WTC11 (cell line): ENCODE data around the gene NAV2. TPM values are rescaled to one million over a fixed set of nuclear protein-coding genes. Genes with fewer than 3 reads are reported as not detected.

Source experiments
- ATAC-seq: fragments of 200-7000 bp; cut with Tn5 transposase; 2 replicates; pipeline ENCODE4 v1.10.0; 2021; ENCODE audit warnings: mild to moderate bottlenecking, moderate library complexity
- CTCF ChIA-PET: fragments of 300-600 bp; sonication (Branson Sonifier 250); formaldehyde crosslinking; loops from one replicate; lab custom pipeline; 2021; ENCODE audit warnings: antibody characterized with exemption; lab: Charles Lee
- POLR2A ChIA-PET: fragments of 350-600 bp; sonication (Branson Sonifier 250); formaldehyde crosslinking; loops from one replicate; lab custom pipeline; 2021; ENCODE audit warnings: antibody characterized with exemption; lab: Charles Lee
- DNase-seq: peaks from one replicate; pipeline ENCODE4 v3.0.0; 2021; ENCODE audit warnings: low spot score
- H3K27ac Mint-ChIP-seq: 2 replicates; pipeline ENCODE4 v1.8.0; 2021; ENCODE audit warnings: mixed read lengths
- H3K27me3 Mint-ChIP-seq: 2 replicates; pipeline ENCODE4 v1.8.0; 2021; ENCODE audit warnings: low read depth, mild to moderate bottlenecking, moderate library complexity, mixed read lengths
- H3K36me3 Mint-ChIP-seq: 2 replicates; pipeline ENCODE4 v1.8.0; 2021; ENCODE audit warnings: mixed read lengths
- H3K4me1 Mint-ChIP-seq: 2 replicates; pipeline ENCODE4 v1.8.0; 2022; ENCODE audit warnings: mixed read lengths
- H3K4me3 Mint-ChIP-seq: 2 replicates; pipeline ENCODE4 v1.8.0; 2021; ENCODE audit warnings: mild to moderate bottlenecking, moderate library complexity, mixed read lengths
- H3K9me3 Mint-ChIP-seq: 2 replicates; pipeline ENCODE4 v1.8.0; 2021; ENCODE audit warnings: mixed read lengths
- AR ChIP-seq: fragments of 250-450 bp; sonication (Bioruptor Pico); IDR thresholded peaks from 2 replicates; pipeline ENCODE4 v1.9.0; 2021; ENCODE audit warnings: mild to moderate bottlenecking
- CREB1 ChIP-seq: sonication (generic); formaldehyde crosslinking; IDR thresholded peaks from 2 replicates; pipeline ENCODE4 v1.8.0; 2023; ENCODE audit warnings: mild to moderate bottlenecking, missing genetic modification reagents
- CTCF ChIP-seq: fragments of 200-600 bp; IDR thresholded peaks from 2 replicates; pipeline ENCODE4 v1.8.0; 2022; ENCODE audit warnings: antibody characterized with exemption
- E2F5 ChIP-seq: sonication (generic); formaldehyde crosslinking; IDR thresholded peaks from 2 replicates; pipeline ENCODE4 v1.8.1; 2022; ENCODE audit warnings: mild to moderate bottlenecking, moderate library complexity, missing genetic modification reagents
- ERG ChIP-seq: fragments of 250-450 bp; sonication (Bioruptor Pico); IDR thresholded peaks from 2 replicates; pipeline ENCODE4 v1.8.0; 2021; ENCODE audit warnings: mild to moderate bottlenecking
- GTF2I ChIP-seq: fragments of 250-450 bp; sonication (Bioruptor Pico); conservative IDR thresholded peaks from 2 replicates; pipeline ENCODE4 v1.4.0; 2021; ENCODE audit warnings: mild to moderate bottlenecking
- KAT7 ChIP-seq: sonication (generic); formaldehyde crosslinking; IDR thresholded peaks from 2 replicates; pipeline ENCODE4 v1.8.1; 2023; ENCODE audit warnings: missing genetic modification reagents, mild to moderate bottlenecking, borderline replicate concordance
- PREB ChIP-seq: sonication (generic); formaldehyde crosslinking; IDR thresholded peaks from 2 replicates; pipeline ENCODE4 v1.8.1; 2022; ENCODE audit warnings: mild to moderate bottlenecking, missing genetic modification reagents, moderate library complexity, borderline replicate concordance
- RORB ChIP-seq: fragments of 250-450 bp; sonication (Bioruptor Pico); IDR thresholded peaks from 2 replicates; pipeline ENCODE4 v1.9.0; 2021; ENCODE audit warnings: mild to moderate bottlenecking
- SP1 ChIP-seq: sonication (generic); formaldehyde crosslinking; conservative IDR thresholded peaks from 2 replicates; pipeline ENCODE4 v1.8.1; 2022; ENCODE audit warnings: missing genetic modification reagents
- USF1 ChIP-seq: sonication (generic); formaldehyde crosslinking; IDR thresholded peaks from 2 replicates; pipeline ENCODE4 v1.8.0; 2022; ENCODE audit warnings: mild to moderate bottlenecking, missing genetic modification reagents
- USF2 ChIP-seq: sonication (generic); formaldehyde crosslinking; IDR thresholded peaks from 2 replicates; pipeline ENCODE4 v1.8.1; 2023; ENCODE audit warnings: mild to moderate bottlenecking, missing genetic modification reagents, moderate library complexity
- ZNF281 ChIP-seq: sonication (generic); formaldehyde crosslinking; IDR thresholded peaks from 2 replicates; pipeline ENCODE4 v1.8.0; 2023; ENCODE audit warnings: mild to moderate bottlenecking, missing genetic modification reagents
- total RNA-seq: library from RNA; stranded (reverse); gene quantifications from 3 replicates; pipeline ENCODE4 v1.2.3, GENCODE V29; 2021

NAV2 gene
- total RNA-seq, 1 experiment from 2014 or later, result 42.8 TPM

- DNase-seq (no peak), ATAC-seq (no peak)
- ChIA-PET POLR2A (no interaction called here), CTCF (interaction anchor here (0.7 to 1.5 kb wide), 2 partner anchors 10 to 180 kb away, joined by 4 to 10 read pairs; no protein-coding TSS in a partner anchor)
- Mint-ChIP-seq H3K36me3 (no peaks in the 10 kb centered on the region), H3K27ac (no peak overlapping the region), H3K4me1 (peaks cover 3% of the 10 kb centered on the region; the same call in 1 of the 2 replicates), H3K4me3 (no peak overlapping the region), H3K9me3 (no peaks in the 10 kb centered on the region), H3K27me3 (no peaks in the 10 kb centered on the region; the same call in 1 of the 2 replicates)
- no peak for TF ChIP-seq AR (CRISPR knock-in tag)
- TF ChIP-seq PREB (CRISPR knock-in tag), result no peak
- TF ChIP-seq CTCF, result no peak
- no peak for TF ChIP-seq SP1
- no peak for TF ChIP-seq RORB (CRISPR knock-in tag)
- no peak for TF ChIP-seq USF1 (CRISPR knock-in tag)
- no peak for TF ChIP-seq KAT7
- TF ChIP-seq ERG, result no peak
- TF ChIP-seq E2F5, result no peak
- TF ChIP-seq USF2, result no peak
- TF ChIP-seq GTF2I (CRISPR knock-in tag), result no peak
- no peak for TF ChIP-seq CREB1 (CRISPR knock-in tag)
- TF ChIP-seq ZNF281 (CRISPR knock-in tag), result no peak
Measured at GRCh38 chr11:19723572-19724342, 11.1 kb downstream of the NAV2 start.
